CD14-positive monocyte (primary cell): ENCODE results near the gene N4BP2L2. TPM values are rescaled to one million over a fixed set of nuclear protein-coding genes. Genes with fewer than 3 reads are reported as not detected.

ENCODE experiments used
- DNase-seq, 3 donors: peaks; one replicate each; pipeline ENCODE4 v3.0.0-alpha.2; 2011 to 2022
- H2AFZ ChIP-seq: 2 replicates; pipeline ENCODE4 v1.6.0; 2012; ENCODE audit warnings: mild to moderate bottlenecking, low read depth, low read length, inconsistent platforms; ENCODE audit not compliant: insufficient read depth, poor library complexity, severe bottlenecking
- H3K27ac ChIP-seq, 2 donors: 1 replicate in 1 of 2; 2 replicates in 1 of 2; pipeline ENCODE4 v1.5.1; 2012 to 2013; ENCODE audit warnings: low read length in 2 of 2, control low read depth in 1 of 2, inconsistent platforms in 1 of 2, low read depth in 1 of 2, mild to moderate bottlenecking in 1 of 2
- H3K27me3 ChIP-seq, 2 donors: one replicate each; pipeline versions ENCODE4 v1.6.0 to v1.6.1; 2011 to 2013; ENCODE audit warnings: low read length in 2 of 2; ENCODE audit not compliant: control insufficient read depth in 2 of 2, insufficient read depth in 2 of 2
- H3K36me3 ChIP-seq, 2 donors: replicated peaks in 1 of 2; 1 replicate in 1 of 2; 2 replicates in 1 of 2; pipeline versions ENCODE4 v1.5.1 to v1.6.1; 2012 to 2013; ENCODE audit warnings: low read length in 2 of 2, control low read depth in 1 of 2, inconsistent platforms in 1 of 2, mild to moderate bottlenecking in 1 of 2; ENCODE audit not compliant: insufficient read depth in 2 of 2, control insufficient read depth in 1 of 2
- H3K4me1 ChIP-seq, 2 donors: 1 replicate in 1 of 2; 2 replicates in 1 of 2; pipeline versions ENCODE4 v1.5.1 to v1.6.1; 2012 to 2013; ENCODE audit warnings: low read length in 2 of 2, control low read depth in 1 of 2, inconsistent platforms in 1 of 2, mild to moderate bottlenecking in 1 of 2, moderate library complexity in 1 of 2; ENCODE audit not compliant: insufficient read depth in 2 of 2, control insufficient read depth in 1 of 2
- H3K4me2 ChIP-seq: replicated peaks from 2 replicates; pipeline ENCODE3; 2012; ENCODE audit warnings: low read length, moderate library complexity, mild to moderate bottlenecking; ENCODE audit not compliant: poor library complexity, severe bottlenecking; ENCODE audit errors: extremely low read depth
- H3K4me3 ChIP-seq, 3 experiments: fragments of 200-600 bp in 1 of 3; sonication (generic) in 1 of 3; replicated peaks in 1 of 3; 1 replicate in 2 of 3; 2 replicates in 1 of 3; pipeline ENCODE4 v1.5.1; 2011 to 2013; ENCODE audit warnings: low read length in 3 of 3, mild to moderate bottlenecking in 3 of 3, control low read depth in 2 of 3, low read depth in 2 of 3, inconsistent platforms in 1 of 3, moderate library complexity in 1 of 3
- H3K79me2 ChIP-seq: 2 replicates; pipeline ENCODE4 v1.6.0; 2012; ENCODE audit warnings: mild to moderate bottlenecking, control low read depth, inconsistent platforms, low read length, moderate library complexity; ENCODE audit not compliant: insufficient read depth
- H3K9ac ChIP-seq: 2 replicates; pipeline ENCODE4 v1.6.0; 2017; ENCODE audit warnings: low read length, mild to moderate bottlenecking; ENCODE audit not compliant: insufficient read depth, poor library complexity, severe bottlenecking
- H3K9me3 ChIP-seq, 2 donors: replicated peaks in 1 of 2; 1 replicate in 1 of 2; 2 replicates in 1 of 2; pipeline versions ENCODE4 v1.5.1 to v1.6.1; 2012 to 2013; ENCODE audit warnings: low read length in 2 of 2, control low read depth in 1 of 2; ENCODE audit not compliant: control insufficient read depth in 1 of 2, insufficient read depth in 1 of 2
- H4K20me1 ChIP-seq: 2 replicates; pipeline ENCODE4 v1.6.0; 2012; ENCODE audit warnings: mild to moderate bottlenecking, low read length, control low read depth, moderate library complexity; ENCODE audit not compliant: insufficient read depth
- H3K27ac Mint-ChIP-seq, 7 donors: one replicate each; pipeline ENCODE4 v1.8.0; 2020; ENCODE audit warnings: mild to moderate bottlenecking in 7 of 7, mixed read lengths in 7 of 7, moderate library complexity in 6 of 7, inconsistent platforms in 2 of 7
- H3K27me3 Mint-ChIP-seq, 3 donors: one replicate each; pipeline ENCODE4 v1.8.0; 2021 to 2022; ENCODE audit warnings: low read depth in 3 of 3, mild to moderate bottlenecking in 3 of 3, mixed read lengths in 3 of 3, moderate library complexity in 3 of 3, inconsistent platforms in 1 of 3
- H3K36me3 Mint-ChIP-seq, 2 donors: one replicate each; pipeline ENCODE4 v1.8.0; 2020; ENCODE audit warnings: mixed read lengths in 2 of 2, inconsistent platforms in 1 of 2, mild to moderate bottlenecking in 1 of 2
- H3K4me1 Mint-ChIP-seq: one replicate; pipeline ENCODE4 v1.8.0; 2020; ENCODE audit warnings: mild to moderate bottlenecking, mixed read lengths
- H3K4me3 Mint-ChIP-seq, 2 donors: one replicate each; pipeline ENCODE4 v1.8.0; 2020; ENCODE audit warnings: mild to moderate bottlenecking in 2 of 2, mixed read lengths in 2 of 2, moderate library complexity in 1 of 2
- H3K9me3 Mint-ChIP-seq, 7 donors: one replicate each; pipeline ENCODE4 v1.8.0; 2020 to 2022; ENCODE audit warnings: mixed read lengths in 7 of 7, mild to moderate bottlenecking in 6 of 7, moderate library complexity in 6 of 7, inconsistent platforms in 2 of 7
- CTCF ChIP-seq: fragments of 200-600 bp; IDR thresholded peaks from one replicate; pipeline ENCODE4 v1.8.0; 2022; ENCODE audit warnings: antibody characterized with exemption, mild to moderate bottlenecking
- WGBS: methylation state at CpG from one replicate; pipeline ENCODE4 v1.1.5; 2013; ENCODE audit warnings: missing lambda C conversion rate; ENCODE audit not compliant: insufficient coverage; 5-methylcytosine and 5-hydroxymethylcytosine counted together
- intact Hi-C, 2 donors: fragments of 100-400 bp; cut with micrococcal nuclease; formaldehyde crosslinking; loops; one replicate each; pipeline versions ENCODE4 v1.15.0 to v1.15.1; 2023
- polyA plus RNA-seq, 3 donors: library from polyadenylated mRNA; depleted of rRNA in 1 of 3; unstranded in 2 of 3; stranded (reverse) in 1 of 3; fragments of 300-500 nt in 2 of 3; fragments of >200 nt in 1 of 3; fragmentation: Illumina TruSeq in 2 of 3; gene quantifications; 1 replicate in 2 of 3; 2 replicates in 1 of 3; pipeline ENCODE4 v1.2.3, GENCODE V29; 2012 to 2021

Gene N4BP2L2
- polyA plus RNA-seq, 3 donors, result 94.2 to 105 (median 96.4) TPM

GRCh38 chr13:32453981-32454380 lies 84.6 kb downstream of the N4BP2L2 start:
- Histone ChIP-seq H3K9ac (no peak overlapping the region), H3K36me3 (no peaks in the 10 kb centered on the region), H3K4me3 (no peak overlapping the region), H2AFZ (peak overlapping the region; percentile 43), H3K27ac (peak overlapping the region in 1 of 2 donors; percentile 75), H3K79me2 (no peaks in the 10 kb centered on the region), H4K20me1 (no peaks in the 10 kb centered on the region), H3K4me2 (no peak overlapping the region), H3K27me3 (no peaks in the 10 kb centered on the region), H3K4me1 (peaks cover 11 to 14% of the 10 kb centered on the region in 2 donors), H3K9me3 (peaks cover 21 to 23% of the 10 kb centered on the region in 2 donors)
- WGBS, result no CpG with 5 or more reads among the region's 1 CpG
- Mint-ChIP-seq H3K36me3 (peaks cover 15 to 17% of the 10 kb centered on the region in 2 donors), H3K4me3 (no peak overlapping the region), H3K27me3 (no peaks in the 10 kb centered on the region), H3K27ac (peak overlapping the region in 3 of 7 donors; percentile 74 to 82 (median 81)), H3K4me1 (peaks cover 13% of the 10 kb centered on the region), H3K9me3 (peaks cover 24 to 36% (median 32%) of the 10 kb centered on the region in 7 donors)
- intact Hi-C loops, result no loop called here
- TF ChIP-seq CTCF, result no peak
- no peak for DNase-seq

- H3K27ac Mint-ChIP-seq, result no peak overlapping the region
- no peak for DNase-seq
- Histone ChIP-seq H3K9ac (no peak overlapping the region), H3K27ac (no peak overlapping the region), H3K9me3 (peaks cover 0 to 4% of the 10 kb centered on the region in 2 donors), H2AFZ (no peak overlapping the region), H3K4me1 (peaks cover 42 to 50% of the 10 kb centered on the region in 2 donors), H3K79me2 (no peaks in the 10 kb centered on the region), H3K36me3 (no peaks in the 10 kb centered on the region), H3K4me2 (no peak overlapping the region), H3K27me3 (no peaks in the 10 kb centered on the region), H4K20me1 (no peaks in the 10 kb centered on the region), H3K4me3 (no peak overlapping the region)
- no CpG with 5 or more reads among the region's 1 CpG for WGBS
- H3K36me3 Mint-ChIP-seq, result no peaks in the 10 kb centered on the region
- intact Hi-C loops, result no loop called here
- H3K4me3 Mint-ChIP-seq, result no peak overlapping the region
- peaks cover 0 to 5% (median 0%) of the 10 kb centered on the region in 7 donors for H3K9me3 Mint-ChIP-seq
- H3K27me3 Mint-ChIP-seq, result no peaks in the 10 kb centered on the region
- TF ChIP-seq CTCF, result no peak
- peaks cover 49% of the 10 kb centered on the region for H3K4me1 Mint-ChIP-seq
Observed at GRCh38 chr13:32448972-32449371, 89.6 kb downstream of the N4BP2L2 start.
